Prostate gland (tissue), 2 donors: ENCODE results near the gene CCNDBP1. TPM values are rescaled to one million over a fixed set of nuclear protein-coding genes. Genes with fewer than 3 reads are reported as not detected.
A peak's percentile ranks its signal among the peaks of the same experiment; 100 is the strongest.

ENCODE experiments used
- DNase-seq: peaks from one replicate; pipeline ENCODE4 v3.0.0-alpha.2; 2019; ENCODE audit warnings: low spot score
- H3K27ac ChIP-seq, 2 donors: fragments of 200-600 bp; sonication (generic); 2 replicates each; pipeline ENCODE4 v1.5.1; 2017 to 2019
- H3K27me3 ChIP-seq: fragments of 200-600 bp; sonication (generic); replicated peaks from 2 replicates; pipeline ENCODE4 v1.5.1; 2019; ENCODE audit not compliant: insufficient read depth
- H3K36me3 ChIP-seq, 2 donors: fragments of 200-600 bp; sonication (generic); 1 replicate in 1 of 2; 2 replicates in 1 of 2; pipeline versions ENCODE4 v1.5.1 to v1.8.1; 2017 to 2019
- H3K4me1 ChIP-seq: fragments of 200-600 bp; sonication (generic); replicated peaks from 2 replicates; pipeline ENCODE4 v1.5.1; 2019
- H3K4me3 ChIP-seq, 2 donors: fragments of 200-600 bp; sonication (generic); 2 replicates each; pipeline ENCODE4 v1.5.1; 2017 to 2019
- H3K9me3 ChIP-seq: fragments of 200-600 bp; sonication (generic); 2 replicates; pipeline ENCODE4 v1.5.1; 2017
- POLR2A ChIP-seq: fragments of 450-650 bp; IDR thresholded peaks from one replicate; pipeline ENCODE4 v1.6.1; 2016; ENCODE audit warnings: antibody characterized with exemption, mild to moderate bottlenecking
- POLR2AphosphoS5 ChIP-seq: sonication (generic); formaldehyde crosslinking; IDR thresholded peaks from one replicate; pipeline ENCODE4 v1.6.1; 2017; ENCODE audit warnings: antibody characterized with exemption
- WGBS: methylation state at CpG from one replicate; pipeline ENCODE4 v1.1.5; 2018; 5-methylcytosine and 5-hydroxymethylcytosine counted together
- intact Hi-C: fragments of 100-400 bp; cut with DNase I; formaldehyde crosslinking; loops from one replicate; pipeline ENCODE4 v1.14.2; 2022
- total RNA-seq, 2 donors: library from RNA; depleted of rRNA; stranded (reverse); fragments of >200 nt; gene quantifications; one replicate each; pipeline ENCODE4 v1.1.0, GENCODE V29; 2016
- TF ChIP-seq, protein P1 (sequence below), 4 experiments: fragments of 200-600 bp in 2 of 4; fragments of 450-650 bp in 2 of 4; sonication (generic) in 2 of 4; IDR thresholded peaks; 1 replicate in 3 of 4; 2 replicates in 1 of 4; pipeline ENCODE4 v1.5.1; 2016 to 2019; ENCODE audit warnings: antibody characterized with exemption in 4 of 4, mild to moderate bottlenecking in 2 of 4, moderate library complexity in 2 of 4

The CCNDBP1 gene
- total RNA-seq, 2 donors from 2014 or later = 63.6 to 91.9 TPM

DNA sequence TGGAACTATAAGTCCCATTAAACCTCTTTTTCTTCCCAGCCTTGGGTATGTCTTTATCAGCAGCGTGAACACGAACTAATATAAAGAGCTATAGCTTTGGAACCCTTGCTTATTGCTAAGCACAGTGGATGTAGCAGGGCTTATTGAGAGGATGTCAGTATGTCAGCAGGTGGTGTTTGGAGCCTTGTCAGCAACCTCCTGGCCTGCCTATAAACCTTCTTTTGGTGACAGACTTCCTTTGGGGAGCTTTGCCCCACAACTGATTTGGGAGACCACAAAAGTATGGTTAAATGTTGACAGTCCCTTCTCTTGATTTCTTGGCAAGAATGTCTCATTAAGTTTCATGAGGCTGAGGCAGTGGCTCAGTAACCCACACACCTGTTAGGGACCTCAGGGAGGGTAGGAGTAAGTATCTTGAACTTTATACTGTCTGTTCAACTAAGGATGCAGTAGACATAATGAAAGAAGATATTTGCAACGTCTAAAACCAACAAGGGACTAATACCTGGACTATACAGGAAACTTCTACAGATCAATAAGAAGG, 14.8 kb downstream of the CCNDBP1 start:
- no peaks in the 10 kb centered on the region for H3K4me1 ChIP-seq
- H3K36me3 ChIP-seq = no peaks in the 10 kb centered on the region
- H3K27me3 ChIP-seq = no peaks in the 10 kb centered on the region
- intact Hi-C loops = loop anchor here (10.0 kb wide), 1 partner anchor 495 kb away; no protein-coding TSS in a partner anchor
- TF ChIP-seq, protein P1, sequence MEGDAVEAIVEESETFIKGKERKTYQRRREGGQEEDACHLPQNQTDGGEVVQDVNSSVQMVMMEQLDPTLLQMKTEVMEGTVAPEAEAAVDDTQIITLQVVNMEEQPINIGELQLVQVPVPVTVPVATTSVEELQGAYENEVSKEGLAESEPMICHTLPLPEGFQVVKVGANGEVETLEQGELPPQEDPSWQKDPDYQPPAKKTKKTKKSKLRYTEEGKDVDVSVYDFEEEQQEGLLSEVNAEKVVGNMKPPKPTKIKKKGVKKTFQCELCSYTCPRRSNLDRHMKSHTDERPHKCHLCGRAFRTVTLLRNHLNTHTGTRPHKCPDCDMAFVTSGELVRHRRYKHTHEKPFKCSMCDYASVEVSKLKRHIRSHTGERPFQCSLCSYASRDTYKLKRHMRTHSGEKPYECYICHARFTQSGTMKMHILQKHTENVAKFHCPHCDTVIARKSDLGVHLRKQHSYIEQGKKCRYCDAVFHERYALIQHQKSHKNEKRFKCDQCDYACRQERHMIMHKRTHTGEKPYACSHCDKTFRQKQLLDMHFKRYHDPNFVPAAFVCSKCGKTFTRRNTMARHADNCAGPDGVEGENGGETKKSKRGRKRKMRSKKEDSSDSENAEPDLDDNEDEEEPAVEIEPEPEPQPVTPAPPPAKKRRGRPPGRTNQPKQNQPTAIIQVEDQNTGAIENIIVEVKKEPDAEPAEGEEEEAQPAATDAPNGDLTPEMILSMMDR (IDR thresholded peaks at IDR 0.05) = no peak
- TF ChIP-seq POLR2A (no peak), POLR2AphosphoS5 (no peak)
- no peak overlapping the region for H3K27ac ChIP-seq
- no peak for DNase-seq
- WGBS = 81% methylated on average over 3 of the region's 3 CpGs
- no peak overlapping the region for H3K4me3 ChIP-seq
- no peaks in the 10 kb centered on the region for H3K9me3 ChIP-seq

DNA sequence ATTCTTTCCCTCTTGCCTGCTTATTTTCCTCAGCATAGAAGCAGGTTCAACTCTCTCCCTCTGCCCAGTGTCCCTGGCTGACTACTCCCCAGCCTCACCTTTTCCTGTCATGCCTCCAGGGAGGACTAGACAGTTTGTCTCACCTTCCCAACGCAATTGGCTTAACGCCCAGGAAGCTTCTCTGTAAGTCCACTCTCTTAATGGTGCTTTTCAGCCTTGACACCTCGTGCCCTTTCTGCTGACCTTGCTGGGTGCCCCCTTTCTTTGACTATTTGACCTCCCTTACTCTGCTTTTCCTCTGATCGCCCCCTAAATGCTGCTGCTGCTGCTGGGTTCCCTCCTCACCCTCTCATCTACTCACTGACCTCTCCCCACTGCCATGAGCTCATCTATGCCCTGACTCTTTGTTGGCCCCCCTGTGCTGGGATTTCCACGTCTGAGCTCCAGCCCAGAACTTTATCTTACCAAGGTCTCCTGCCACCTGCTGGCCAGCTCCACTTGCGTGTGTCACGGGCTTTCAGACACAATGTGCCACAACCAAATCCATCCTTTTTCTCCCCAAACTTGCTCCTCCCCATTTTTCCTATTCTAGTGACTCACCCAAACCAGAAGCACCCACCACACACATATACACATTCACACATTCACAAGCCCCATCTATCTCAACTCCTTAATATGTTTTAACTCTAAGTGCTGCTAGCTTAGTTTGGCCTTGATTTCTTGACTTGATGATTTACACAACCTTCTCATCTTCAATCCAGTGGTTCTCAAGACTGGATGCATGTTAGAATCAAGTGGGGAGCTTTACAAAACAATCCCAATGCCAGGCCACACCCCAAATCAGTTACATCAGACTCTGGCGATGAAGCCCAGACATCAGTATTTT, 19.1 kb downstream of the CCNDBP1 start:
- no peak overlapping the region for H3K4me3 ChIP-seq
- no peak overlapping the region for H3K27ac ChIP-seq
- H3K36me3 ChIP-seq = no peaks in the 10 kb centered on the region
- DNase-seq = peak; percentile 34
- WGBS = 36% methylated on average over 8 of the region's 8 CpGs
- H3K9me3 ChIP-seq = no peaks in the 10 kb centered on the region
- H3K4me1 ChIP-seq = no peaks in the 10 kb centered on the region
- intact Hi-C loops = loop anchor here (10.0 kb wide), 1 partner anchor 499 kb away; no protein-coding TSS in a partner anchor
- H3K27me3 ChIP-seq = no peaks in the 10 kb centered on the region
- TF ChIP-seq POLR2A (no peak), POLR2AphosphoS5 (no peak)
- TF ChIP-seq, protein P1 (IDR thresholded peaks at IDR 0.05) = peak in 3 of 4 experiments; percentile 42 to 57 (median 43)

DNA sequence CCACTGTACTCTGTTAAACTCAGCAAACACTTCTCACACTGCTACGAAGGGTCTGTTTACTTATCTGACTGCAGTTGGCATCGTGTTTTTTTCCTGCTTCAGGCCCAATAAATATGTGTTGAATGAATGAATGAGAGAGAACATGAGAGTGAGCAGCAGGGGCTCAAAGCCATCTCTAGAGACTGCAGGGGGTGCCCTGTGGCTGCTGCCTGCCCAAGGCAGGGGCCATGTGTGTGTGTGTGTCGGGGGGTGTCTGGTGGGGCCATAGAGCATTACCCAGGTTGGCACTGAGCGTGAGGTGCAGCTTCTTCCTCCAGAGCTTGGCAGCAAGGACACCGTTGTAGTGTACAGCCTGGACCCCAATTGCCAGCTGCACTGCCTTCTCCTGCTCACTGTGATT, 20.9 kb downstream of the CCNDBP1 start:
- 64% methylated on average over 5 of the region's 5 CpGs for WGBS
- Histone ChIP-seq H3K36me3 (no peaks in the 10 kb centered on the region), H3K27ac (no peak overlapping the region), H3K9me3 (no peaks in the 10 kb centered on the region), H3K27me3 (no peaks in the 10 kb centered on the region), H3K4me3 (no peak overlapping the region), H3K4me1 (no peaks in the 10 kb centered on the region)
- no peak for DNase-seq
- TF ChIP-seq POLR2AphosphoS5 (no peak), POLR2A (no peak)
- TF ChIP-seq, protein P1 (IDR thresholded peaks at IDR 0.05) = no peak
- intact Hi-C loops = loop anchor here (10.0 kb wide), 1 partner anchor 501 kb away; no protein-coding TSS in a partner anchor

DNA sequence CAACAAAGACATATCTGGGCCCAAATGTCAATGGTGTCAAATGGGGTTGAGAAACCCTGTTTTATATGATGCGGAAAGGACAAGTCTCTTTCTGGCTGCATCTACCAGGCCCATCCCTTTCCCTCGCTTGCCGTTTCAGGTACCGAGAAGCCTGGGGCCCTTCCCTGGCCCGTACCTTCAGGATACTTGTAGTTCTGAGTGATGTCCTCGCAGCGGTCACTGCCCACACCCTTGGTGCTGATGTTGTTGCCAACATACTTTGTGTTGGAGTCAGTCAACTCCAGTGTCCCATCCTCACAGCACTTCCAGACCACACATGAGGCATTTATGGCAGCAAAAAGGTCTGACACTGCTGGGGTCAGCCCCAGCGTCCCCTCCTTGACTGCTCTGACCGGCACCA, 21.8 kb downstream of the CCNDBP1 start:
- 93% methylated on average over 9 of the region's 9 CpGs for WGBS
- no peak for DNase-seq

More for the DNA sequence above, 21.8 kb downstream of the CCNDBP1 start:
- no peaks in the 10 kb centered on the region for H3K27me3 ChIP-seq
- no peak overlapping the region for H3K27ac ChIP-seq
- intact Hi-C loops = loop anchor here (10.0 kb wide), 1 partner anchor 502 kb away; no protein-coding TSS in a partner anchor
- H3K9me3 ChIP-seq = no peaks in the 10 kb centered on the region
- no peaks in the 10 kb centered on the region for H3K36me3 ChIP-seq
- no peaks in the 10 kb centered on the region for H3K4me1 ChIP-seq
- TF ChIP-seq, protein P1 (IDR thresholded peaks at IDR 0.05) = no peak
- no peak for TF ChIP-seq POLR2A
- TF ChIP-seq POLR2AphosphoS5 = no peak
- H3K4me3 ChIP-seq = no peak overlapping the region
